NOMO-1 treated with DMSO at 0.1 percent for 48 hours (cell line): ENCODE results near the gene KCTD17.

Experiments used
- DNase-seq: peaks from one replicate; lab custom pipeline; 2025; ENCODE audit not compliant: unreplicated experiment; lab: John Stamatoyannopoulos, UW

Gene KCTD17

DNA sequence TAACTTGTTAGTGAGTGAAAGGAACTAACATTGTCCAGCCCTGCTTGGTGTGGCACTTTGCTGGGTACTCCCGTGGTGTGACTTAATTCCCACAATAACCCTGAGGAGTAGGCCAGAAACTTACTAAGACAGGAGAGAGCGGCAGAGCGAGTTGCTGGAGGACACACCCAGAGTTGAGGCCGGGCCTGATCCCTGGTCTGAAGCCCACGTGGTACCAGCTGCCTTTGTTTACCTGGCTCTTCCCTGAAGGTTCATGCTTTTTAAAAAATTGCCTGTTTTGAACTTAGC lies 31.4 kb upstream of the KCTD17 start:
- peak; percentile 44 for DNase-seq

- no peak for DNase-seq
Measured at GRCh38 chr22:37021041-37021440, 30.5 kb upstream of the KCTD17 start.

GRCh38 chr22:37021710-37022482 lies 29.6 kb upstream of the KCTD17 start:
- no peak for DNase-seq

DNA sequence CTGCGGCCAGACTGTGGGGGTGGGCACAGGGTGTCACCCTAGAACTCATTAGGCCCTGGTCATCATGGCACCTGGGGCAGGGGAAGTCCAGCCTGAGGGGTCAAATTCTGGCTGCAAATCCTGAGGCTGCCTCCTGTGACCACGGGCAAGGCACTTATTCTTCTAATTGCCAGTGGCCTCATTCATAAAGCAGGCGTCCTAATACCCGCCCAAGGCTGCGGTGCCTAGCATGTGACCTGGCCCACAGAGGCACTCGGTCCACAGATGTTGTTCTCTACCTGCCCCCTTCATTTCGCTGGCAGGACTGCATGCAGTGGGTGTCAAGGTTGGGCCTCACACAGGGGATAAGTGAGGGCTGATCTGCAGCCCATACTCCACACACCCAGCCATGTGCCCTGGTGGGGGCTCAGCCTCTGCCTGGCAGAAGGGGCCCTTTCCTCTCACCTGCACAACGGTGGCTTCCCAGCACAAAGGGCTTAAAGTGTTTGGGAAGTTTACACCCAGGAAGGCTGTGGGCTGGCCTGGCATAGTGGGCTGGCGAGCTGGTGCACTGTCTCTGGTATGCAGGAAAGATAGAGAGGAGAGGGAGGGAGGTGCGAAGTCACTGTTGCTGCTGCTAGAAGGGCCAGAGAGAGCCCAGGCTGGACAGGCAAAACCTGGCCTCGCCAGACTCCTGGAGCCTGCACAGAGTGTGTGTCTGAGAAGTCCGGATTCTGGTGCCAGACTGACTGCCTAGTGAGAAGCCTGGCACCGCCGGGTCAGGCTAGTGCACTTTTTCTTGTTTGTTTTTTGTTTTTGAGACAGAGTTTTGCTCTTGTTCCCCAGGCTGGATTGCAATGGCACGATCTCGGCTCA lies 28.8 kb upstream of the KCTD17 start:
- DNase-seq, result no peak

DNA sequence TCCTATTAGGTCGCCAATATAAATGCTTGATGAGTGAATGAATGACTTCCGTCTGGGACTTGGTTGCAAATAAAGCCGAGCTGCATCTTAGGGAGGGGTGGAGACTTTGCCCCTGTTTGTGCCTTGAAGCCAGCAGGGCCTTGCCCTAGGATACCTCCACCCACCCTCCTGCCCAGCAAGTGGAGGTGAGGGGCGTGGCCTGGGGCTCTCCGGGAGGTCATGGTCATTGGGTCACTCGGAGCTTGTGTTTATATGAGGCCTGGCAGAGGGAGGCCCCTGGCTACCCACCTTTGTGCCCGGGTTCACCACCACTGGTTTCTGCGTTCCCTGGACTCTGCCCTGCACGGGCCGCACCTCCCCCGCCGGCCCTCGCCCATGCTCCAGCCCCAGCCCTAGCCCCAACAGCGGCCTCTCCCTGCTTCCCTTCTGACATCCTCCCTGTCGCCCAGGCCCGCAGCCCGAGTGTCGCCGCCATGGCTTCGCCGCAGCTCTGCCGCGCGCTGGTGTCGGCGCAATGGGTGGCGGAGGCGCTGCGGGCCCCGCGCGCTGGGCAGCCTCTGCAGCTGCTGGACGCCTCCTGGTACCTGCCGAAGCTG lies 27.7 kb upstream of the KCTD17 start:
- no peak for DNase-seq

- no peak for DNase-seq
Measured at GRCh38 chr22:37024339-37025157, 27.0 kb upstream of the KCTD17 start.

DNA sequence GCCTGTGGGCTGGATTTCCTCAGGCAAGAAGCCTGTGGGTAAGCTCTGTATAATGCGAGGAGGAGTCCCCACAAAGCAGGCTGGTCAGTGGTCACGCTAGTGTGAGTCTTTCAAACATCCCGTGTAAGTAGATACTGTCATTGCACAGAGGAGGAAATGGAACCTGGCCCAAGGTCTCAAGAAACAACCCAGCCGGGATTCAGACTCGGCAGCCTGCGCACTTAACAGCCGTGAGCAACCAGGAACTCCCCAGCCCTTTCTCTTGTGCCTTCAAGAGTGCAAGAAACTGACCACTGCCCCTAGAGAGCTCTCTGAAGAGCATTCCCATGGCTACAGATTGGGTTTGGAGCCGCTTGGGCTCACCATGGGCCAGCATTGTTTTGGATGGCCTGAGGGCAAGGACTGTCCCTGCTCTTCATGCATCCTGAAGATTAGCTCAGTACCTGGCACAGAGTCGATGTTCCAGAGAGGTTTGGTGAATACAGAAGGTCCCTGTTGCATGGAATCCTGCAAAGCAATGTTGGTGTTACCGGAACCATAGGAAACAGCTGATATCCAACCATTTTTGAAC lies 26.0 kb upstream of the KCTD17 start:
- DNase-seq, result no peak

DNA sequence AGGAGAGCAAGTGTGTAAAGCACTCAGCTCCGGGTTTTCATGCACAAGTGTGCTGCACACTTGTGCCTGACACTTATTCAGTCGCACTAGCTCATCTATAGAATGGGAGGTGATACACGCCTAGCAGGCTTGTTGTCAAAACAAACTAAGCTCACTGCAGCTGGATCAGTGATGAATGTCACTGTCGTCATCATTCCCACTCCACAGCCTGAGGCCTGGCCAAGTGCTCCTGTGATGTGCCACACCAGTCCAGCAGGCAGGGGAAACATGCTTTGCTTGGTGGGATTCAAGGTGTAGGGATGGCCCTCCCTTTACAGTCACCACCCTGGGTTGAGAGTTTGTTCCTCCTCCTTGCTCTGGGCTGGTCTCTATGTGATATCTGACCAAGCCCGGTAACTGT lies 25.2 kb upstream of the KCTD17 start:
- no peak for DNase-seq

- no peak for DNase-seq
Measured at GRCh38 chr22:37027556-37027955, 24.0 kb upstream of the KCTD17 start.

- no peak for DNase-seq
Measured at GRCh38 chr22:37028692-37029674, 22.6 kb upstream of the KCTD17 start.

DNA sequence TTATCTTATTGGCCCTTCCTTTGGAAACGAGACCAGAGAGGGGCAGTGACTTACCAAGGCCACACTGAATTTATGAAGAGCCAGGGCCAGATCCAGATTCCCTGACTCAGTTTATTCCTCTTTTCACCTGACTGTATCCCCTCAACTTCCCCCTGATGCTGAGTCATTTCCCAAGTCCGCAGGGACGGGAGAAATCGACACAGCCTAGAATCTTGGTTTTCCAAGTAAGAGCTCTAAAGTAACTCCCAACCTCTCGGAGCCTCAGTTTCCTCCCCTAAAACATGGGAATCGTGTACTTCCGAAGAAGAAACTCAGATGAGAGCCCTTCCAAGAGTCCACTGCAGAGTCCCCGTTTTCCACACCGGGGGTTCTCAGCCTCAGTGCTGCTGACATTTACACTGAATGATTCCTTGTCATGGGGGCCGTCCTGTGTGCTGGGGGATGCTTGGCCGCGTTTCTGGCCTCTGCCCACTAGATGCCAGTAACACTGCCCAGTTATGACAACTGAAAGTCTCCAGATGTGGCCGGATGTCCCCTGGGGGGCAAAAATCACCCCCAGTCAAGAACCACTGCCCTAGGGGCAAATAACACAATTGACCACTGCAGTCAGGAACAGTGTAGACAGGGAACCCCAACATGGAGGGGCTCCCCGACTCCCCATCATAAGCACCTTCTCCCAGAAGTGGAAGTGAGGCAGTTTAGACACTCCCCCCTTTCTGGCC lies 20.8 kb upstream of the KCTD17 start:
- no peak for DNase-seq

- no peak for DNase-seq
Measured at GRCh38 chr22:37032134-37032534, 19.4 kb upstream of the KCTD17 start.

DNA sequence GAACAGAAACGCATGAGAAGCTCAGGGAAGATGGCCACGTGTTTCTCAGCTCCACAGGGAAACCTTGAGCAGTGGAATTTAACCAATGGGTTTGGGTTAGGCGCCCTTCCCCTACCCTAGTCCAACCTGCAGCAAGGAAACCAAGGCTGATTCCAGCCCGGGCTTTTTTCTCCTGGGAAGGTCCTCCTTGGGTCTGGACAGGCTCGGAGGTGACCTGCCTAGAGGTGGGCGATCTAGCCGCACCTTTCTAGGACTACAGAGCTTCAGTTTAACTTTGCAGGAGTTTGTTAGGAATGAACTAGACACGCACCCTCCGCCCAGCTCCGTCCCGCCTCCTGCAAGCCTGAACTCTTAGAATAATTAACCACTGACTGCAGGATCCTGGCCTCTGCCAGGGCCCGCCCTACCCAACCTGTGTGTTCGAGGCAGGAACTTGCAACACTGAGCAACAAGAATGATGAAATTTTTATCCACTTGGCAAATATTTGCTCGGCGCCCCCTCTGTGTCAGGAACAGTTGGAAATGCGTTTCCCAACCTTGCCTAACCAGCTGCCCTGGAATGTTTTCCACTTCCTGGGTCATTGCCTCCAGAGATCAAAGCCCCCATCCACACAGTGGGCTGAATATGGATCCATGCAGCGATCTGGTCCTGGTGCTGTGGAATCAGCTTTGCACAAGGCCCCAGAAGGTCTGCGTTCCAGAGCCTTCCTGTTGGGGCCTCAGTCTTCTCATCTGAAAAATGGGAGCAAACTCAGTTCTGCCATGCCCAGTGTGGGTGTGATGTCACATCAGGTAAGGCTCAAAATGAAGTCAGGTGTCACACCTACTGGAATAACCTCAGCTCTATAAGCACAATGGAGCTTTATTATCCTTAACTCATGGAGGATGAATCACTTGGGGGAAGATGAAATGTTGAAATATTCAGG lies 18.7 kb upstream of the KCTD17 start:
- DNase-seq, result peak; percentile 91

DNA sequence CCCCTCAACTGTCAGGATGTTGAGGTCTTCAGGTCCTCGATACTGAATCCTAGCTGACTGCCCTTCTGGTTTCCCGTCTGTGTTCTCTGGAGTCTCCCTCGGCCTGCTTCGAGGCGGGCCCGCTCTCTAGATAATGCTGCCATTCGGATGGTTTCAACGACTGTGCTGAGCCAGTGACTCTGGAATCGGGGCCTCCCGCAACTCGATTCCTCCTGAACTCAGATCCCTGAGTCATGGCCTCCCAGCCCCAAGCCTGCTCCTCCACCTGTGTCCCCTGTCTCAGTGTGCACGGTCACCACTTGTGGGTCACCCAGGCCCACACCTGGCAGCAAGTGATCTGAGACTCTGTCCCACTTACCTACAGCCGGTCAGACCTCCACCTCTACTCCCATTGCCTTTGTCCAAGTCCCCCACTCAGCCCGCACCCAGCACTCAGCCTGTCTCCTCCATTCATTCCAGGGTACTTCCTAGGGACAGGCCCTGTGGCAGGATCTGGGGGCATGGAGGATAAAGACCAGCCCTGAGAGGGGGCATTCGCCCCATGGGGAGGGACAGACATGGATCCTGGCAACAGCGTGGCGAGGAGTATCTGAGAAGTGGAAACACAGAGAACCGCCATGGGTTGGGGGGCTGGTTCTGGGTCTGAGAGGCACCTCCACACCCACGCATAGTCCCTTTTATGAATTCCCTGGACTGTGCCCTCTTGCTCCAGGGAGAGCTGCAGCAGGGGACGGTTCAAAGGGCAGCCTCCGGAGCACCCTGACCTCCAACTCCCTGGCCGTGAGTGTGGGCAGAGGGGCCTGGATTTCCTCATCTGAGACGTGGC lies 17.7 kb upstream of the KCTD17 start:
- DNase-seq, result no peak

DNA sequence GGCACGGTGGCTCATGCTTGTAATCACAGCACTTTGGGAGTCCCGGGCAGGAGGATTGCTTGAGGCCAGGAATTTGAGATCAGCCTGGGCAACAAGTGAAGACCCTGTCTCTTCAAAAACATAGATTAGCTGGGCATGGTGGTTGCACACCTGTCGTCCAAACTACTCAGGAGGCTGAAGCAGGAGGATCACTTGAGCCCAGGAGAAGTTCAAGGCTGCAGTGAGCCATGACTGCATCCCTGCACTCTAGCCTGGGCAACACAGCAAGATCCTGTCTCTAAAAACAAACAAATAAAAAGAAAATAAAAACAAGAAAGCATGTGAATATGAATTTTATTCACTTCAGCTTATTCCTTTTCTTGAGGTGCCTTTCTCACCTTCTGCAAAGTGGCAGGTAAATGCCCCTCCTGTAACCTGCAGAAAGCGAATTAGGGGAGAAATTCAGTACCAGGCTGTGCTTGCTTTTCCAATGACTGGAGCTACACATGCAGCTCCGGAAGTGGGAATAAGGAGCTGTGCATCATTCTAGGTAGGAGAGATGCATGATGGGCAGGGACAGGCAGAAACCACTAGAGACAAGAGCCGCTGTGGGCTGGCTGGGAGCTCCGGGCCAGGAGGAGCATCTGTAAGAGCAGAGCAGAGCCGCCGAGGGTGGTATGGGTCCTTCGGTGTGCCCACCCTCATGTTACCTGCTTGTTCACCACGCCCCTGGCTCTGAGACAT lies 14.7 kb upstream of the KCTD17 start:
- DNase-seq, result no peak

DNA sequence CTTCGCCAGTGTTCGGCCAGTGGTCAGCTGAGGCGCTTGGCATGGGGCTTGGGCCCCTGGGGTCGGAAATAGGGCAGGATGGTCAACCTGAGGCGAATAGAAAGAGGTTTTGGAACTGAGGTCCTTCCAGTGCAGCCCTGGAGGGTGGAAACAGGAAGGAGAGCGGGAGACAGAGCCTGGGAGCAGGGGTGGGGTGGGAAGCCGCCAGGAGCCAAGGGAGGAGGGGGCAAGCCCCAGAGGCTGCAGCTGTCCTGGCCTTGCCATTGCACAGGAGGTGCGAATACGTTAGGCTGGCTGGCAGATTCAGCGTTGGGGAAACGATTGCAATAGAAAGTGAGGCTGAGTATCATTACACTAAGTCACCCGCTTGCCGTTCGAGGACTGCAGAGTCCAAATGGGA lies 13.9 kb upstream of the KCTD17 start:
- no peak for DNase-seq

GRCh38 chr22:37039466-37039865 lies 12.1 kb upstream of the KCTD17 start:
- DNase-seq, result no peak
